C4-2B (cell line): ENCODE results near the gene SESN2.

ENCODE experiments used
- CTCF ChIP-seq: fragments of 450-650 bp; conservative IDR thresholded peaks from 2 replicates; pipeline ENCODE4 v1.5.1; 2017; ENCODE audit warnings: mild to moderate bottlenecking
- ZFX ChIP-seq: fragments of 450-650 bp; IDR thresholded peaks from 2 replicates; pipeline ENCODE4 v1.6.1; 2017

- TF ChIP-seq CTCF (no peak), ZFX (no peak)
Measured at GRCh38 chr1:28317014-28317413, 57.7 kb downstream of the SESN2 start.
